Tibial nerve (tissue), 4 donors: ENCODE results near the gene CDS2. TPM values are rescaled to one million over a fixed set of nuclear protein-coding genes. Genes with fewer than 3 reads are reported as not detected.

Source experiments
- DNase-seq, 2 donors: peaks; one replicate each; pipeline ENCODE4 v3.0.0-alpha.2; 2019; ENCODE audit warnings: low spot score in 2 of 2
- H3K27ac ChIP-seq, 4 donors: fragments of 200-600 bp; sonication (generic) in 3 of 4; one replicate each; pipeline ENCODE4 v1.5.1; 2017 to 2019; ENCODE audit warnings: mild to moderate bottlenecking in 1 of 4
- H3K27me3 ChIP-seq, 2 donors: fragments of 200-600 bp; sonication (generic) in 1 of 2; one replicate each; pipeline versions ENCODE4 v1.5.1 to v1.6.0; 2017 to 2019
- H3K36me3 ChIP-seq, 3 donors: fragments of 200-600 bp; sonication (generic); one replicate each; pipeline ENCODE4 v1.5.1; 2018 to 2019
- H3K4me1 ChIP-seq, 4 donors: fragments of 200-600 bp; sonication (generic) in 3 of 4; one replicate each; pipeline ENCODE4 v1.5.1; 2017 to 2019
- H3K4me3 ChIP-seq, 4 donors: fragments of 200-600 bp; sonication (generic) in 3 of 4; one replicate each; pipeline ENCODE4 v1.5.1; 2017 to 2019; ENCODE audit warnings: mild to moderate bottlenecking in 1 of 4, moderate library complexity in 1 of 4
- H3K9me3 ChIP-seq, 4 donors: fragments of 200-600 bp; sonication (generic) in 3 of 4; one replicate each; pipeline ENCODE4 v1.5.1; 2017 to 2019
- EP300 ChIP-seq, 2 donors: sonication (generic); formaldehyde crosslinking; IDR thresholded peaks; one replicate each; pipeline ENCODE4 v1.6.1; 2017; ENCODE audit warnings: antibody characterized with exemption in 2 of 2, mild to moderate bottlenecking in 1 of 2
- POLR2A ChIP-seq, 2 donors: fragments of 450-650 bp; IDR thresholded peaks; one replicate each; pipeline ENCODE4 v1.6.1; 2017; ENCODE audit warnings: antibody characterized with exemption in 2 of 2, mild to moderate bottlenecking in 2 of 2, moderate library complexity in 2 of 2
- WGBS, 2 donors: methylation state at CpG; one replicate each; pipeline ENCODE4 v1.1.5; 2018; 5-methylcytosine and 5-hydroxymethylcytosine counted together
- total RNA-seq, 4 donors: library from RNA; depleted of rRNA; stranded (reverse); fragments of >200 nt; gene quantifications; one replicate each; pipeline ENCODE4 v1.1.0, GENCODE V29; 2016
- TF ChIP-seq, protein P1 (sequence below), 5 experiments: fragments of 200-600 bp in 3 of 5; fragments of 450-650 bp in 2 of 5; sonication (generic) in 3 of 5; IDR thresholded peaks; one replicate each; pipeline ENCODE4 v1.5.1; 2016 to 2019; ENCODE audit warnings: antibody characterized with exemption in 5 of 5, mild to moderate bottlenecking in 3 of 5, moderate library complexity in 2 of 5

Gene CDS2
- total RNA-seq, 4 donors from 2014 or later = 29.4 to 35.0 (median 34.1) TPM

DNA sequence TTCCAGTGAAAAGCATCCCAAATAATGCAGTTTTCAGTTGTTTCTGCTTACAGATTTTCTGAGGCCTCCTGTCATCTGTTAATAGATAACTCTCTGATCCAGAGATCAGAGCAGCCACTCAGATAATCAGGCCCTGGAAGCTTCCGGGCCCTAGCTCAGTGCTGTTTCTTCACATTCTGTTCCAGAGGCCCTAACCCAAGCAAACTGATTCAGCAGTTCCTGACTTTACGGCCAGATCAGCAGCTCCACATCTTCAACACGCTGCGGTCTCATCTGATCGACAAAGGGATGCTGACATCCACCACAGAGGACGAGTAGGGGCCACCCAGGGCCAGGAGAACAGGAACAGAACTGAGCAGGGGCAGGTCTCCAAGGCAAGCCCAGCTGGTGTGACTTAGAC is 63.1 kb downstream of the CDS2 start:
- Histone ChIP-seq H3K4me3 (no peak overlapping the region), H3K9me3 (no peaks in the 10 kb centered on the region), H3K27me3 (no peaks in the 10 kb centered on the region), H3K27ac (no peak overlapping the region), H3K36me3 (peaks cover 0 to 83% (median 0%) of the 10 kb centered on the region in 3 donors), H3K4me1 (peaks cover 0 to 13% (median 8%) of the 10 kb centered on the region in 4 donors)
- WGBS, 2 donors = 90 to 92% methylated on average over 6 of the region's 6 CpGs
- DNase-seq = no peak
- TF ChIP-seq POLR2A (IDR thresholded peaks at IDR 0.05) = no peak
- no peak for TF ChIP-seq EP300 (IDR thresholded peaks at IDR 0.05)

DNA sequence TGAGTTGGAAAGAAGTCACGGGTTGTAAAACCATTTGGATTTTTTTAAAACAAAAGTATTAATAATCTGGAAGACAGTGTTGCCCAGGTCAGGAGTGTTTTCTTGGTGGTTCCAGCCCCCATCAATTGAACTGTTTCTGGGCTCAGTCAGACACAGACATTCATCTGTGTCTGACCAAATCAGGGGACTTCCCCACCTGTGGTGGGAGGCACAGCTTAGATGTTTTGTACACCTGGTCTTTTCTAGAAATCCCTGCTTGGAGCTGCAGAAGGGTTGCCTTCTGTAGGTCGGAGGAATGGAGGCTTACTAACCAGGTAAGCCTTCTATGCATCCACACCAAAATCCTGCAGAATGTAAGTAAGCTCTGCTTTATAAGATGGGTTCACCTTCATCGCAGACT is 63.6 kb downstream of the CDS2 start:
- Histone ChIP-seq H3K4me3 (no peak overlapping the region), H3K27me3 (no peaks in the 10 kb centered on the region), H3K9me3 (no peaks in the 10 kb centered on the region), H3K36me3 (peaks cover 0 to 83% (median 0%) of the 10 kb centered on the region in 3 donors), H3K4me1 (peaks cover 0 to 16% (median 8%) of the 10 kb centered on the region in 4 donors), H3K27ac (no peak overlapping the region)
- DNase-seq = no peak
- TF ChIP-seq, protein P1, sequence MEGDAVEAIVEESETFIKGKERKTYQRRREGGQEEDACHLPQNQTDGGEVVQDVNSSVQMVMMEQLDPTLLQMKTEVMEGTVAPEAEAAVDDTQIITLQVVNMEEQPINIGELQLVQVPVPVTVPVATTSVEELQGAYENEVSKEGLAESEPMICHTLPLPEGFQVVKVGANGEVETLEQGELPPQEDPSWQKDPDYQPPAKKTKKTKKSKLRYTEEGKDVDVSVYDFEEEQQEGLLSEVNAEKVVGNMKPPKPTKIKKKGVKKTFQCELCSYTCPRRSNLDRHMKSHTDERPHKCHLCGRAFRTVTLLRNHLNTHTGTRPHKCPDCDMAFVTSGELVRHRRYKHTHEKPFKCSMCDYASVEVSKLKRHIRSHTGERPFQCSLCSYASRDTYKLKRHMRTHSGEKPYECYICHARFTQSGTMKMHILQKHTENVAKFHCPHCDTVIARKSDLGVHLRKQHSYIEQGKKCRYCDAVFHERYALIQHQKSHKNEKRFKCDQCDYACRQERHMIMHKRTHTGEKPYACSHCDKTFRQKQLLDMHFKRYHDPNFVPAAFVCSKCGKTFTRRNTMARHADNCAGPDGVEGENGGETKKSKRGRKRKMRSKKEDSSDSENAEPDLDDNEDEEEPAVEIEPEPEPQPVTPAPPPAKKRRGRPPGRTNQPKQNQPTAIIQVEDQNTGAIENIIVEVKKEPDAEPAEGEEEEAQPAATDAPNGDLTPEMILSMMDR (IDR thresholded peaks at IDR 0.05) = no peak
- TF ChIP-seq EP300 (IDR thresholded peaks at IDR 0.05) (no peak), POLR2A (IDR thresholded peaks at IDR 0.05) (no peak)
- WGBS, 2 donors = 86 to 92% methylated on average over 3 of the region's 3 CpGs

DNA sequence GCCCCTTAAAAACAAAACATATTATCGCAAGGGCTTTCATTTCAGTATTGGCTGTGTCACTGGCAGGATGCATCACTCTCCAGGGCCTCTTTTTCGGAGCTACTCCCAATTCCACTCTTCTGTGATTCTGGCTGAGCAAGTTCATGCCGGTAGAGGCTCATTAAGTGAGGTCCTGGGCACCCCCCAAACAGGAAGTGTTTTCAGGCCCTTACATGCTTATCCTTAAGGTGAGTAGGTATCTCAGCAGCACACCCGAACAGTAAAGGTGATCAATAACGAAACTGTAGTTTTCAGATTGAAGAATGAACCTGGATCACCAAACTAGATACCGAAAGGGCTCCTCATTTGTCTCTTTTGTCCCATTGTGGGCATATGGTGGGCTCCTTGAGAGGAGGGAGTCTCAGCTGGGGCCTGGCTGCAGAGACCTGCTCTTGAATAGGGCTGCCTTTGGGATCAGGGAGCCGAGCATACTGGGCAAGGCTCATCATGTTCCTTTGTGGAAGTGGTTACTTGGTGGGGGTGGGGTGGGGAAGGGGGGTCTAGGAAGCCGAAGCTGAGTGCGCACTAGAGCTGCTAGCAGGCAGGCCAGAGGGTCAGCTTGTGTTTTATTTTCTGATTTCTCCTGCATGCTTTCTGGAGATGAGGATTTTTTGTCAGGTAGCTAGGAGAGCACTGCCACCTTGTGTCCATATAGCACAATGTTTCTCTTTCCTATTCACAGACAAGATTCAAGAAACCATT is 65.2 kb downstream of the CDS2 start:
- Histone ChIP-seq H3K4me3 (no peak overlapping the region), H3K27ac (peak overlapping the region; percentile 62 to 79 (median 71)), H3K27me3 (no peaks in the 10 kb centered on the region), H3K9me3 (no peaks in the 10 kb centered on the region), H3K4me1 (peaks cover 0 to 21% (median 8%) of the 10 kb centered on the region in 4 donors), H3K36me3 (peaks cover 0 to 69% (median 0%) of the 10 kb centered on the region in 3 donors)
- DNase-seq = peak in 1 of 2 donors; percentile 35
- peak; percentile 27 to 47 for TF ChIP-seq EP300 (IDR thresholded peaks at IDR 0.05)
- TF ChIP-seq POLR2A (IDR thresholded peaks at IDR 0.05) = no peak
- TF ChIP-seq, protein P1 (IDR thresholded peaks at IDR 0.05) = peak; percentile 60 to 91 (median 70)
- 26 to 33% methylated on average over 9 of the region's 9 CpGs for WGBS, 2 donors

DNA sequence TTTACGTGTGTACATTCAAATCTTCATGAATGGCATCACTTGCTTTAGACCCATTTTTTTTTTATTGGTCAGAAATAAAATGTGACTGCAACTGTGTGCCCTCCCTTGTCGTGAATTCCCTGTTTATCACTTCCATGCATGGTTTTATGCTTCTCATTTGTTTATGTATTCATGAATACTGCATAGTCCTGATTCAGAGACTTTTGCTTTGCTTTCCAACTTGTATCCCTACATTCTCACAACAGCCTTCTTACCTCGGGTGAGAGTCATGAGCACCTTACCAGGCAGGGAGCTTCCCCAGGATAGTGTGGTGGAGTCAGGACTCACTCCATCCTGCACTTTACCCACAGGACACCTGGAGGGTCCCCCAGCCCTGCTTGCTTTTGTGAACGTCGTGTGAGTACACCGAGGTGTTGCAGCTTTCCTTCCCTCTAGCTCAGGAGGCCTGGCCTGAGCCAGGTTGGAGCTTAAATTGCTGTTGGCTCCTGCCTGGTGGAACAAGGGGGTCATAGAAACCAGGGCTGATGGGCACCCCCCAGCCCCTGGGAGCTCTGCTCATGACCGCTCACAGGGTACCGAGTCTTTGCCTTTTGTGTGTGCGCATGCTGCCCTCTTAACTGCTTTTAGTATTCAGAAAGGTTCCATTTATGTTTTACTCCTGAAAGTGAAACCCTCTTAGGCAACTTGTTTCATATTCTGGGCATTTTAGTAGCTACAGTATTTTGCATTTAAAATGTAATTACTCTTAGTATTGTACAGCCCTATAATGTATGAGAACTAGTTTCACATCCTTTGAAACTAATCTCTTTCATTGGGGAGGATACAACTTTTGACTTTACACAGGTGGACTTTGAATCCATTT is 66.0 kb downstream of the CDS2 start:
- Histone ChIP-seq H3K9me3 (no peaks in the 10 kb centered on the region), H3K36me3 (peaks cover 0 to 67% (median 0%) of the 10 kb centered on the region in 3 donors), H3K27me3 (no peaks in the 10 kb centered on the region), H3K4me3 (no peak overlapping the region), H3K4me1 (peaks cover 0 to 21% (median 8%) of the 10 kb centered on the region in 4 donors), H3K27ac (peak overlapping the region in 2 of 4 donors; percentile 66 to 76)
- no peak for TF ChIP-seq EP300 (IDR thresholded peaks at IDR 0.05)
- TF ChIP-seq, protein P1 (IDR thresholded peaks at IDR 0.05) = no peak
- TF ChIP-seq POLR2A (IDR thresholded peaks at IDR 0.05) = no peak
- 67 to 69% methylated on average over 9 of the region's 9 CpGs for WGBS, 2 donors
- DNase-seq = no peak

DNA sequence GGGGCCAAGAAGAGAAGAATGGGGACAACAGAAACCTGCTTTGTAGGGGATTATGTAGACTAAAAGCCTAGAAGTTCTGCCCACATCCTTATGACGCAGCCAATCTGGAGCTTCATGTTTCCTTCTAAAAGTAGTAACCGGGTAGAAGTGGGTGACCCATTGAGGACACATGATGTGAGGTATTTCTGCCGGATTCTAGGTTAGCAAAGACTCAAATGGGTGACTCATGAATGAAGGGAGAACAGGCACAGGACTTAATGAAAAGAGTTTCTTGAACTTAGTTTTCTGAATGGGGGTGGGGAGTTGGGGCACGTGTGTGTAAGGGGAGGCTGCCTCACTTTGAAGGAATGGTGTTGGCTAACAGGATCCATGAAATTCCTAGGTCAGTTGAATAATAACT is 68.8 kb downstream of the CDS2 start:
- Histone ChIP-seq H3K27me3 (no peaks in the 10 kb centered on the region), H3K4me1 (peaks cover 0 to 21% (median 8%) of the 10 kb centered on the region in 4 donors), H3K4me3 (no peak overlapping the region), H3K9me3 (no peaks in the 10 kb centered on the region), H3K27ac (peak overlapping the region in 1 of 4 donors; percentile 33), H3K36me3 (peaks cover 0 to 53% (median 0%) of the 10 kb centered on the region in 3 donors)
- 62 to 79% methylated on average over 4 of the region's 4 CpGs for WGBS, 2 donors
- DNase-seq = no peak
- TF ChIP-seq, protein P1 (IDR thresholded peaks at IDR 0.05) = no peak
- TF ChIP-seq POLR2A (IDR thresholded peaks at IDR 0.05) (no peak), EP300 (IDR thresholded peaks at IDR 0.05) (no peak)
